HCT116 (cell line): ENCODE data around the gene NECAB3. TPM values are rescaled to one million over a fixed set of nuclear protein-coding genes. Genes with fewer than 3 reads are reported as not detected.

Experiments
- ATAC-seq: fragments of 200-7000 bp; cut with Tn5 transposase; 2 replicates; pipeline ENCODE4 v1.9.1; 2020; ENCODE audit warnings: mild to moderate bottlenecking, moderate library complexity
- BruUV-seq: library from RNA; stranded (reverse); fragments of 400-500 nt; replicated peaks from 2 replicates; lab custom pipeline; 2021; lab: Mats Ljungman, UMichigan
- CTCF ChIA-PET: fragments of 300-600 bp; sonication (Branson Sonifier 250); formaldehyde crosslinking; loops from one replicate; lab custom pipeline; 2021; ENCODE audit warnings: antibody characterized with exemption; lab: Charles Lee
- POLR2A ChIA-PET: fragments of 300-600, 350-600 bp; sonication (Branson Sonifier 250); formaldehyde crosslinking; loops from one replicate; lab custom pipeline; 2021; ENCODE audit warnings: antibody characterized with exemption; lab: Charles Lee
- RAD21 ChIA-PET, 2 experiments: fragments of 300-600 bp; sonication (Branson Sonifier 250); formaldehyde crosslinking; loops; one replicate each; lab custom pipeline; 2023; ENCODE audit warnings: low total read pairs in 2 of 2; ENCODE audit not compliant: uncharacterized antibody in 2 of 2, unreplicated experiment in 2 of 2, low non-redundant PET in 1 of 2; lab: Charles Lee
- DNase-seq: peaks from one replicate; pipeline ENCODE4 v3.0.0-alpha.2; 2010; ENCODE audit warnings: low read depth, low spot score
- H2AFZ ChIP-seq: fragments of 200-600 bp; shearing (Covaris generic), sonication (generic); 2 replicates; pipeline ENCODE4 v1.6.1; 2017; ENCODE audit warnings: low read depth, mixed run types, mixed read lengths, antibody characterized with exemption, low read length; ENCODE audit not compliant: poor library complexity, severe bottlenecking
- H3K27ac ChIP-seq: 2 replicates; pipeline ENCODE4 v1.5.1; 2012; ENCODE audit warnings: low read depth, low read length
- H3K27me3 ChIP-seq: fragments of 200-600 bp; sonication (generic); 2 replicates; pipeline ENCODE4 v1.6.1; 2016; ENCODE audit warnings: mixed run types, low read length, mixed read lengths; ENCODE audit not compliant: insufficient read depth
- H3K36me3 ChIP-seq, 2 experiments: fragments of 200-500 bp in 1 of 2; fragments of 200-600 bp in 1 of 2; sonication (Bioruptor generic) in 1 of 2; sonication (generic) in 1 of 2; 2 replicates each; pipeline versions ENCODE4 v1.5.1 to v1.6.1; 2014 to 2016; ENCODE audit warnings: low read length in 2 of 2, inconsistent platforms in 1 of 2, mixed read lengths in 1 of 2, mixed run types in 1 of 2; ENCODE audit not compliant: insufficient read depth in 2 of 2, control insufficient read depth in 1 of 2
- H3K4me1 ChIP-seq, 2 experiments: fragments of 200-600 bp in 1 of 2; sonication (generic) in 1 of 2; 2 replicates each; pipeline versions ENCODE4 v1.5.1 to v1.6.1; 2012 to 2017; ENCODE audit warnings: low read length in 2 of 2, inconsistent platforms in 1 of 2, mild to moderate bottlenecking in 1 of 2, mixed read lengths in 1 of 2, mixed run types in 1 of 2, moderate library complexity in 1 of 2; ENCODE audit not compliant: insufficient read depth in 2 of 2, control insufficient read depth in 1 of 2
- H3K4me2 ChIP-seq: fragments of 200-600 bp; sonication (generic); 2 replicates; pipeline ENCODE4 v1.6.1; 2017; ENCODE audit warnings: mixed run types, low read length, mixed read lengths
- H3K4me3 ChIP-seq, 2 experiments: fragments of 200-600 bp in 1 of 2; sonication (generic) in 1 of 2; replicated peaks in 1 of 2; 2 replicates each; pipeline ENCODE4 v1.5.1; 2011 to 2016; ENCODE audit warnings: low read length in 2 of 2, control low read depth in 1 of 2, low read depth in 1 of 2, mild to moderate bottlenecking in 1 of 2, mixed read lengths in 1 of 2, mixed run types in 1 of 2
- H3K79me2 ChIP-seq: fragments of 200-600 bp; sonication (generic); 2 replicates; pipeline ENCODE4 v1.6.1; 2017; ENCODE audit warnings: mild to moderate bottlenecking, mixed run types, low read length, moderate library complexity, mixed read lengths; ENCODE audit not compliant: insufficient read depth
- H3K9ac ChIP-seq: fragments of 200-600 bp; sonication (generic); 2 replicates; pipeline ENCODE4 v1.6.1; 2016; ENCODE audit warnings: low read length, mixed read lengths
- H3K9me2 ChIP-seq: fragments of 200-600 bp; sonication (generic), shearing (Covaris generic); 2 replicates; pipeline ENCODE4 v1.6.1; 2017; ENCODE audit warnings: mixed run types, mild to moderate bottlenecking, moderate library complexity; ENCODE audit not compliant: insufficient read depth
- H3K9me3 ChIP-seq, 2 experiments: fragments of 200-500 bp in 1 of 2; fragments of 200-600 bp in 1 of 2; sonication (Bioruptor generic) in 1 of 2; sonication (generic) in 1 of 2; 2 replicates each; pipeline ENCODE4 v1.6.1; 2014 to 2017; ENCODE audit warnings: low read length in 2 of 2, mixed read lengths in 2 of 2, inconsistent platforms in 1 of 2, low read depth in 1 of 2, mild to moderate bottlenecking in 1 of 2, mixed run types in 1 of 2, moderate library complexity in 1 of 2; ENCODE audit not compliant: control insufficient read depth in 1 of 2, insufficient read depth in 1 of 2
- H4K20me1 ChIP-seq: fragments of 200-600 bp; sonication (generic), shearing (Covaris generic); 2 replicates; pipeline ENCODE4 v1.6.1; 2017; ENCODE audit warnings: mixed run types, mild to moderate bottlenecking, moderate library complexity; ENCODE audit not compliant: insufficient read depth
- CBX3 ChIP-seq: IDR thresholded peaks from 2 replicates; pipeline ENCODE4 v1.6.1; 2012; ENCODE audit warnings: low read depth
- CEBPB ChIP-seq: IDR thresholded peaks from 2 replicates; pipeline ENCODE4 v1.6.1; 2012; ENCODE audit warnings: low read depth
- ELF1 ChIP-seq: IDR thresholded peaks from 2 replicates; pipeline ENCODE4 v1.6.1; 2012; ENCODE audit warnings: low read depth, borderline replicate concordance
- EZH2 ChIP-seq: fragments of 200-600 bp; sonication (generic); IDR thresholded peaks from 2 replicates; pipeline ENCODE4 v1.6.1; 2017; ENCODE audit warnings: antibody characterized with exemption, mixed run types
- EZH2phosphoT487 ChIP-seq: fragments of 200-600 bp; IDR thresholded peaks from 2 replicates; pipeline ENCODE4 v1.6.1; 2018; ENCODE audit warnings: antibody characterized with exemption, borderline replicate concordance
- FOSL1 ChIP-seq: IDR thresholded peaks from 2 replicates; pipeline ENCODE4 v1.6.1; 2012; ENCODE audit warnings: low read depth
- JUND ChIP-seq: IDR thresholded peaks from 2 replicates; pipeline ENCODE4 v1.6.1; 2012
- POLR2A ChIP-seq: IDR thresholded peaks from 2 replicates; pipeline ENCODE4 v1.7.0; 2011; ENCODE audit warnings: borderline replicate concordance; ENCODE audit not compliant: insufficient read depth, insufficient read length; ENCODE audit errors: extremely low read depth
- POLR2AphosphoS5 ChIP-seq: IDR thresholded peaks from 2 replicates; pipeline ENCODE4 v1.6.1; 2011; ENCODE audit warnings: mild to moderate bottlenecking, low read depth, low read length, moderate library complexity
- SIN3A ChIP-seq: IDR thresholded peaks from 2 replicates; pipeline ENCODE4 v1.6.1; 2012; ENCODE audit warnings: low read depth
- YY1 ChIP-seq: IDR thresholded peaks from 2 replicates; pipeline ENCODE4 v1.6.1; 2011; ENCODE audit warnings: low read length, low read depth, moderate library complexity, mild to moderate bottlenecking; ENCODE audit not compliant: insufficient replicate concordance; ENCODE audit errors: extremely low read depth
- ZFX ChIP-seq: fragments of 450-650 bp; IDR thresholded peaks from 2 replicates; pipeline ENCODE4 v1.6.1; 2017
- ZNF274 ChIP-seq: fragments of 200-500 bp; sonication (Bioruptor generic); IDR thresholded peaks from 2 replicates; pipeline ENCODE4 v1.6.1; 2014; ENCODE audit warnings: mild to moderate bottlenecking, low read depth, low read length, inconsistent platforms
- intact Hi-C: fragments of 100-400 bp; cut with micrococcal nuclease; formaldehyde crosslinking; loops from 2 replicates; pipeline ENCODE4 v1.10.0; 2022
- total RNA-seq: library from RNA; stranded (reverse); gene quantifications from one replicate; pipeline ENCODE4 v1.2.1, GENCODE V29; 2021; ENCODE audit not compliant: unreplicated experiment
- TF ChIP-seq, protein P1 (sequence below): IDR thresholded peaks from 2 replicates; pipeline ENCODE4 v1.6.1; 2011; ENCODE audit warnings: mild to moderate bottlenecking, low read length, moderate library complexity; ENCODE audit not compliant: insufficient replicate concordance; ENCODE audit errors: extremely low read depth
- TF ChIP-seq, protein P2 (sequence below), 3 experiments: fragments of 200-600 bp in 1 of 3; sonication (generic) in 1 of 3; IDR thresholded peaks in 2 of 3; conservative IDR thresholded peaks in 1 of 3; 2 replicates each; pipeline ENCODE4 v1.5.1; 2012 to 2017; ENCODE audit warnings: low read depth in 2 of 3, low read length in 2 of 3, antibody characterized with exemption in 1 of 3, borderline replicate concordance in 1 of 3, control low read depth in 1 of 3, mild to moderate bottlenecking in 1 of 3, mixed read lengths in 1 of 3, mixed run types in 1 of 3, moderate library complexity in 1 of 3; ENCODE audit not compliant: insufficient read depth in 1 of 3
- TF ChIP-seq, protein P3 (sequence below): IDR thresholded peaks from 2 replicates; pipeline ENCODE4 v1.6.1; 2012; ENCODE audit warnings: low read depth
- TF ChIP-seq, protein P4 (sequence below): IDR thresholded peaks from 2 replicates; pipeline ENCODE4 v1.6.1; 2012
- TF ChIP-seq, protein P5 (sequence below): IDR thresholded peaks from 2 replicates; pipeline ENCODE4 v1.6.1; 2012

Gene NECAB3
- total RNA-seq, 1 experiment from 2014 or later: 48.1 TPM

DNA sequence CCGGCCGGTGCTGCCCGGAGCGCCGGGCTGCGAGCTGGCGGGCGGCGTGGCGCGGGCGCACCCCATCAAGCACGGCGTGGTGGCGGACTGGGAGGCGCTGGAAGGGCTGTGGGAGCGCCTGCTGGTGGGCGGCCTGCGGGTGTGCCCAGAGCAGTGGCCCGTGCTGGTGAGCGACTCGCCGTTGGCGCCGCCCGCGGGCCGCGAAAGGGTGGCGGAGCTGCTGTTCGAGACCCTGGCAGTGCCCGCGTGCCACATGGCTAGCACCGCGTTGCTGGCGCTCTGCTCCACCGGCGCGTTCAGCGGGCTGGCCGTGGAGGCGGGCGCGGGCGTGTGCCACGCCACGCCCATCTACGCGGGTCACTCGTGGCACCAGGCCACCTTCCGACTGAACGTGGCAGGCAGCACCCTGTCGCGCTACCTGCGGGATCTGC, 7.0 kb downstream of the NECAB3 start:
- DNase-seq (no peak), ATAC-seq (no peak)
- no peaks in the 10 kb centered on the region for H3K9me2 ChIP-seq
- intact Hi-C loops: loop anchor here (5.0 kb wide), 1 partner anchor 210 kb away; no protein-coding TSS in a partner anchor
- peaks cover 9 to 22% of the 10 kb centered on the region in 2 experiments for H3K4me1 ChIP-seq
- no peaks in the 10 kb centered on the region for H4K20me1 ChIP-seq
- BruUV-seq: no TSS peak
- no peaks in the 10 kb centered on the region for H3K9me3 ChIP-seq
- POLR2A ChIA-PET: no interaction called here
- H3K4me2 ChIP-seq: no peak overlapping the region
- CTCF ChIA-PET: no interaction called here
- H3K36me3 ChIP-seq: peaks cover 10 to 23% of the 10 kb centered on the region in 2 experiments; a peak in 3 of 4 replicates
- peaks cover 14% of the 10 kb centered on the region; the same call in 1 of the 2 replicates for H3K79me2 ChIP-seq
- no peak overlapping the region for H3K9ac ChIP-seq
- no peaks in the 10 kb centered on the region for H3K27me3 ChIP-seq
- no peak overlapping the region for H3K4me3 ChIP-seq
- RAD21 ChIA-PET: interaction anchor here in 1 of 2 experiments (0.5 kb wide), 1 partner anchor 1029 kb away, joined by 10 read pairs; no protein-coding TSS in a partner anchor
- H3K27ac ChIP-seq: no peak overlapping the region; the same call in 1 of the 2 replicates
- H2AFZ ChIP-seq: no peak overlapping the region
- TF ChIP-seq JUND (no peak), ZFX (no peak), CEBPB (no peak), EZH2 (no peak), EZH2phosphoT487 (no peak), ELF1 (no peak), POLR2AphosphoS5 (no peak), FOSL1 (no peak), YY1 (no peak), POLR2A (no peak), ZNF274 (no peak), CBX3 (no peak), SIN3A (no peak)
- TF ChIP-seq, protein P1, sequence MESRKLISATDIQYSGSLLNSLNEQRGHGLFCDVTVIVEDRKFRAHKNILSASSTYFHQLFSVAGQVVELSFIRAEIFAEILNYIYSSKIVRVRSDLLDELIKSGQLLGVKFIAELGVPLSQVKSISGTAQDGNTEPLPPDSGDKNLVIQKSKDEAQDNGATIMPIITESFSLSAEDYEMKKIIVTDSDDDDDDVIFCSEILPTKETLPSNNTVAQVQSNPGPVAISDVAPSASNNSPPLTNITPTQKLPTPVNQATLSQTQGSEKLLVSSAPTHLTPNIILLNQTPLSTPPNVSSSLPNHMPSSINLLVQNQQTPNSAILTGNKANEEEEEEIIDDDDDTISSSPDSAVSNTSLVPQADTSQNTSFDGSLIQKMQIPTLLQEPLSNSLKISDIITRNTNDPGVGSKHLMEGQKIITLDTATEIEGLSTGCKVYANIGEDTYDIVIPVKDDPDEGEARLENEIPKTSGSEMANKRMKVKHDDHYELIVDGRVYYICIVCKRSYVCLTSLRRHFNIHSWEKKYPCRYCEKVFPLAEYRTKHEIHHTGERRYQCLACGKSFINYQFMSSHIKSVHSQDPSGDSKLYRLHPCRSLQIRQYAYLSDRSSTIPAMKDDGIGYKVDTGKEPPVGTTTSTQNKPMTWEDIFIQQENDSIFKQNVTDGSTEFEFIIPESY: no peak
- TF ChIP-seq, protein P2, sequence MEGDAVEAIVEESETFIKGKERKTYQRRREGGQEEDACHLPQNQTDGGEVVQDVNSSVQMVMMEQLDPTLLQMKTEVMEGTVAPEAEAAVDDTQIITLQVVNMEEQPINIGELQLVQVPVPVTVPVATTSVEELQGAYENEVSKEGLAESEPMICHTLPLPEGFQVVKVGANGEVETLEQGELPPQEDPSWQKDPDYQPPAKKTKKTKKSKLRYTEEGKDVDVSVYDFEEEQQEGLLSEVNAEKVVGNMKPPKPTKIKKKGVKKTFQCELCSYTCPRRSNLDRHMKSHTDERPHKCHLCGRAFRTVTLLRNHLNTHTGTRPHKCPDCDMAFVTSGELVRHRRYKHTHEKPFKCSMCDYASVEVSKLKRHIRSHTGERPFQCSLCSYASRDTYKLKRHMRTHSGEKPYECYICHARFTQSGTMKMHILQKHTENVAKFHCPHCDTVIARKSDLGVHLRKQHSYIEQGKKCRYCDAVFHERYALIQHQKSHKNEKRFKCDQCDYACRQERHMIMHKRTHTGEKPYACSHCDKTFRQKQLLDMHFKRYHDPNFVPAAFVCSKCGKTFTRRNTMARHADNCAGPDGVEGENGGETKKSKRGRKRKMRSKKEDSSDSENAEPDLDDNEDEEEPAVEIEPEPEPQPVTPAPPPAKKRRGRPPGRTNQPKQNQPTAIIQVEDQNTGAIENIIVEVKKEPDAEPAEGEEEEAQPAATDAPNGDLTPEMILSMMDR (IDR thresholded peaks at IDR 0.05 in 2 of 3, conservative IDR thresholded peaks at IDR 0.05 in 1 of 3; ENCODE audit: borderline replicate concordance in 1 of 3, insufficient read depth in 1 of 3, low read depth in 2 of 3, low read length in 2 of 3): no peak
- TF ChIP-seq, protein P3, sequence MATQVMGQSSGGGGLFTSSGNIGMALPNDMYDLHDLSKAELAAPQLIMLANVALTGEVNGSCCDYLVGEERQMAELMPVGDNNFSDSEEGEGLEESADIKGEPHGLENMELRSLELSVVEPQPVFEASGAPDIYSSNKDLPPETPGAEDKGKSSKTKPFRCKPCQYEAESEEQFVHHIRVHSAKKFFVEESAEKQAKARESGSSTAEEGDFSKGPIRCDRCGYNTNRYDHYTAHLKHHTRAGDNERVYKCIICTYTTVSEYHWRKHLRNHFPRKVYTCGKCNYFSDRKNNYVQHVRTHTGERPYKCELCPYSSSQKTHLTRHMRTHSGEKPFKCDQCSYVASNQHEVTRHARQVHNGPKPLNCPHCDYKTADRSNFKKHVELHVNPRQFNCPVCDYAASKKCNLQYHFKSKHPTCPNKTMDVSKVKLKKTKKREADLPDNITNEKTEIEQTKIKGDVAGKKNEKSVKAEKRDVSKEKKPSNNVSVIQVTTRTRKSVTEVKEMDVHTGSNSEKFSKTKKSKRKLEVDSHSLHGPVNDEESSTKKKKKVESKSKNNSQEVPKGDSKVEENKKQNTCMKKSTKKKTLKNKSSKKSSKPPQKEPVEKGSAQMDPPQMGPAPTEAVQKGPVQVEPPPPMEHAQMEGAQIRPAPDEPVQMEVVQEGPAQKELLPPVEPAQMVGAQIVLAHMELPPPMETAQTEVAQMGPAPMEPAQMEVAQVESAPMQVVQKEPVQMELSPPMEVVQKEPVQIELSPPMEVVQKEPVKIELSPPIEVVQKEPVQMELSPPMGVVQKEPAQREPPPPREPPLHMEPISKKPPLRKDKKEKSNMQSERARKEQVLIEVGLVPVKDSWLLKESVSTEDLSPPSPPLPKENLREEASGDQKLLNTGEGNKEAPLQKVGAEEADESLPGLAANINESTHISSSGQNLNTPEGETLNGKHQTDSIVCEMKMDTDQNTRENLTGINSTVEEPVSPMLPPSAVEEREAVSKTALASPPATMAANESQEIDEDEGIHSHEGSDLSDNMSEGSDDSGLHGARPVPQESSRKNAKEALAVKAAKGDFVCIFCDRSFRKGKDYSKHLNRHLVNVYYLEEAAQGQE: no peak
- TF ChIP-seq, protein P4, sequence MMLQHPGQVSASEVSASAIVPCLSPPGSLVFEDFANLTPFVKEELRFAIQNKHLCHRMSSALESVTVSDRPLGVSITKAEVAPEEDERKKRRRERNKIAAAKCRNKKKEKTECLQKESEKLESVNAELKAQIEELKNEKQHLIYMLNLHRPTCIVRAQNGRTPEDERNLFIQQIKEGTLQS: no peak
- TF ChIP-seq, protein P5, sequence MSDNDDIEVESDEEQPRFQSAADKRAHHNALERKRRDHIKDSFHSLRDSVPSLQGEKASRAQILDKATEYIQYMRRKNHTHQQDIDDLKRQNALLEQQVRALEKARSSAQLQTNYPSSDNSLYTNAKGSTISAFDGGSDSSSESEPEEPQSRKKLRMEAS: no peak
